WERI-Rb-1 (cell line): Measurements from ENCODE around the gene TJP3.
A peak's percentile ranks its signal among the peaks of the same experiment; 100 is the strongest.

Source experiments
- DNase-seq: peaks from one replicate; pipeline ENCODE4 v3.0.0-alpha.2; 2020
- H3K27ac ChIP-seq: fragments of 250-450 bp; sonication (Bioruptor Pico); 2 replicates; pipeline ENCODE4 v1.5.1; 2020; ENCODE audit warnings: mild to moderate bottlenecking, moderate library complexity
- H3K27me3 ChIP-seq: fragments of 250-450 bp; sonication (Bioruptor Pico); 2 replicates; pipeline ENCODE4 v1.5.1; 2021; ENCODE audit warnings: mild to moderate bottlenecking, low read depth, moderate library complexity; ENCODE audit not compliant: insufficient read depth, severe bottlenecking
- H3K36me3 ChIP-seq: fragments of 250-450 bp; sonication (Bioruptor Pico); 2 replicates; pipeline ENCODE4 v1.5.1; 2020; ENCODE audit warnings: mild to moderate bottlenecking, moderate library complexity
- H3K4me3 ChIP-seq: 2 replicates; pipeline ENCODE4 v1.5.1; 2011; ENCODE audit warnings: low read depth, mild to moderate bottlenecking, control low read depth, low read length
- H3K9me3 ChIP-seq: fragments of 250-450 bp; sonication (Bioruptor Pico); 2 replicates; pipeline ENCODE4 v1.5.1; 2021; ENCODE audit warnings: mild to moderate bottlenecking, moderate library complexity; ENCODE audit not compliant: severe bottlenecking
- TF ChIP-seq, protein P1 (sequence below): IDR thresholded peaks from 2 replicates; pipeline ENCODE4 v1.5.1; 2011; ENCODE audit warnings: low read depth, mild to moderate bottlenecking, control low read depth, inconsistent platforms, low read length

Gene TJP3

GRCh38 chr19:3670796-3671679 lies 37.1 kb upstream of the TJP3 start:
- Histone ChIP-seq H3K27ac (peak overlapping the region; percentile 74), H3K4me3 (no peak overlapping the region), H3K27me3 (no peaks in the 10 kb centered on the region), H3K9me3 (no peaks in the 10 kb centered on the region), H3K36me3 (peaks cover 22% of the 10 kb centered on the region)
- TF ChIP-seq, protein P1, sequence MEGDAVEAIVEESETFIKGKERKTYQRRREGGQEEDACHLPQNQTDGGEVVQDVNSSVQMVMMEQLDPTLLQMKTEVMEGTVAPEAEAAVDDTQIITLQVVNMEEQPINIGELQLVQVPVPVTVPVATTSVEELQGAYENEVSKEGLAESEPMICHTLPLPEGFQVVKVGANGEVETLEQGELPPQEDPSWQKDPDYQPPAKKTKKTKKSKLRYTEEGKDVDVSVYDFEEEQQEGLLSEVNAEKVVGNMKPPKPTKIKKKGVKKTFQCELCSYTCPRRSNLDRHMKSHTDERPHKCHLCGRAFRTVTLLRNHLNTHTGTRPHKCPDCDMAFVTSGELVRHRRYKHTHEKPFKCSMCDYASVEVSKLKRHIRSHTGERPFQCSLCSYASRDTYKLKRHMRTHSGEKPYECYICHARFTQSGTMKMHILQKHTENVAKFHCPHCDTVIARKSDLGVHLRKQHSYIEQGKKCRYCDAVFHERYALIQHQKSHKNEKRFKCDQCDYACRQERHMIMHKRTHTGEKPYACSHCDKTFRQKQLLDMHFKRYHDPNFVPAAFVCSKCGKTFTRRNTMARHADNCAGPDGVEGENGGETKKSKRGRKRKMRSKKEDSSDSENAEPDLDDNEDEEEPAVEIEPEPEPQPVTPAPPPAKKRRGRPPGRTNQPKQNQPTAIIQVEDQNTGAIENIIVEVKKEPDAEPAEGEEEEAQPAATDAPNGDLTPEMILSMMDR, result no peak
- DNase-seq, result no peak

DNA sequence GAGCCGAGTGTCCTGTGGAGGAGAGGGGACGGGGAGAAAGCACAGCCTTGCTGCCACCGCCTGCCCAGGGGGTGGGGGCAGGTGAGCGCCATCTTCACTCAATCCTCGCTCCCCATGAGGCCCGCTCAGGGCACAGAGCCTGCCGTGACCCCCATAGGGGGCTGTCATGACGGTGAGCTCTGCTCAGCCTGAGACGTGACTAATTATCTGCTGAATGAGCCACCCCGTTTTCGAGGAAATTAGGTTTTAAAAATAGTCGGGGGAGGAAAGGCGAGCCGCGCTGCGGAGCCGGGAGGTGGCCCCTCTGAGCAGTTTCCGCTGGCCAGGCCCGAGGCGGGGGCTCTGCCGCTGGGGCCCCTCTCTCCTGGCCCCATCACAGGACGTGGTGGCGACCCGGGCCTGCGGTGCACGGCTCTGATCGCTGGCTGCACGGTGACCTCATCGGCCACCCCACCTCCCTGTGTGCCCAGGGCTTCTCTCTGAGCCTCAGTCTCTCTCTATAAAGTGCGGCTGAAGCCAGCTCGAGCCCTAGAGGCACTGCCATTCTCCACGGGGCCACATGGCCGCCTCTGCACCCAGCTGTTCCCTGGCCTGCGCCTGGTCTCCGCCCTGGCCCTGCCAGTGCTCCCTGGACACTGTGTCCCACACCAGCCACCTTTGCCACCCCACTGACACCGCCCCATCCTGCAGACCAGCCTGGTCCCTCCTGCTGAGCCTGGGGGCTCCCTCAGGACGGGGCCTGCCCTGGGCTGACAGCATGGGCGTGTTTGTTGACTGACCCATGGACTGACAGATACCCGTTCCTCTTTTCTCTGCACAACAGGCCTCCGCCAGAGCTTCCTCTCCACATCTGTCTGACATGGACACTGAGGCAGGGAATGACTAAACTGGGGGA lies 36.3 kb upstream of the TJP3 start:
- DNase-seq, result no peak
- Histone ChIP-seq H3K9me3 (no peaks in the 10 kb centered on the region), H3K4me3 (no peak overlapping the region), H3K27me3 (no peaks in the 10 kb centered on the region), H3K36me3 (peaks cover 17% of the 10 kb centered on the region), H3K27ac (peak overlapping the region; percentile 74)
- TF ChIP-seq, protein P1, result 0 out of 2 replicates have a peak, but pooled peaks have one; percentile 3

- DNase-seq, result no peak
- H3K4me3 ChIP-seq, result no peak overlapping the region
- no peaks in the 10 kb centered on the region for H3K9me3 ChIP-seq
- H3K27ac ChIP-seq, result peak overlapping the region; percentile 74
- no peaks in the 10 kb centered on the region for H3K27me3 ChIP-seq
- H3K36me3 ChIP-seq, result peaks cover 15% of the 10 kb centered on the region
- TF ChIP-seq, protein P1, result no peak
Observed at GRCh38 chr19:3672575-3672948, 35.6 kb upstream of the TJP3 start.

GRCh38 chr19:3672993-3673392 lies 35.2 kb upstream of the TJP3 start:
- TF ChIP-seq, protein P1, result peak; percentile 67
- no peak for DNase-seq
- peaks cover 15% of the 10 kb centered on the region for H3K36me3 ChIP-seq
- no peak overlapping the region for H3K27ac ChIP-seq
- H3K9me3 ChIP-seq, result no peaks in the 10 kb centered on the region
- H3K27me3 ChIP-seq, result no peaks in the 10 kb centered on the region
- H3K4me3 ChIP-seq, result no peak overlapping the region

GRCh38 chr19:3673506-3674439 lies 34.4 kb upstream of the TJP3 start:
- TF ChIP-seq, protein P1, result no peak
- H3K27ac ChIP-seq, result no peak overlapping the region
- no peak for DNase-seq
- H3K4me3 ChIP-seq, result no peak overlapping the region
- H3K36me3 ChIP-seq, result peaks cover 15% of the 10 kb centered on the region
- no peaks in the 10 kb centered on the region for H3K27me3 ChIP-seq
- H3K9me3 ChIP-seq, result no peaks in the 10 kb centered on the region
